Erythroblast (primary cell): ENCODE data around the gene PRAMEF8.
"Not testable (repeated sequence)": the region's sequence is repeated elsewhere in the genome, so short reads cannot be mapped to it uniquely, and the experiment has no call there.

Experiments
- DNase-seq, 2 experiments: peaks; one replicate each; lab custom pipeline; 2025; lab: John Stamatoyannopoulos, UW

PRAMEF8 gene

DNA sequence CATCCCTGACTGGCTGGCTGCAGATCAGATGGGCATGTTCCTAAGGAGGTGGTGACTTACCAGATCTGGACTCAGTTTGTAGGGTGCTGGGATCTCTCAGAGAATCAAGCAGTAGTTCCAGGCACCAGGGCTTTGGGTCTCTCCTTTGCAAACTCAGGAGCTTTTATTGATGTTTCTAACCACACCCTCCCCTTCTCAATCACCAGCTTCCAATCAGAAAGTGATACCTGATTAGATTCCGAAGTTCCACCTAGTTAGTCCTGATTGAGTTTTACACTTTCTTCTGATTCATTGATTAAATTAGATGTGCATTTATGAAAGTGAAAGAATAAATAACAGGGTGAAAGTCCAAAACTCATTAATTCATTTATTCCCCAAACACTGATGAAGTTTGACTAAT is at the start of gene PRAMEF8:
Gene PRAMEF8 (minus strand): TSS at position 101 of the 400 bp plus-strand sequence. CDS start 1,046 bp downstream, outside the sequence.
- not testable (repeated sequence) for DNase-seq

DNA sequence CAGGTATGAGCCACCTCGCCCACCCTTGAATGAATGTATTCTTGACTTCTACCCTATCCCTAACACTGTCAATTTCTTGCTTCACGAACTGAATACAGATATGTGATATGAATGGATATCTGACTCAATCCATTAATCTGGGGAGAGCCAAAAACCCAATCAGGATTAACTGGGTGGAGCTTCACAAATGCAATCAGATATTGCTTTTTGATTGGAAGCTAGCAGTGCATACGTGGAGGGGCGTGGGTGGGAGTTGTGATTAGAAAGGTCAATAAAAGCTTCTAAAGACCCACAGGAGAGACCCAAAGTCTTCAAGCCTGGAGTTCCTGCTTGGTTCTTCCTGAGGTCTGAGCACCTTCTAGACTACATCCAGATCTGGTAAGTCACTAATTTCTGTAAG is 30.3 kb upstream of the PRAMEF8 start, which contains the start of gene PRAMEF15:
Gene PRAMEF15 (plus strand): TSS at position 301 of the 400 bp plus-strand sequence. CDS start 2,827 bp downstream, outside the sequence.
- not testable (repeated sequence) for DNase-seq

GRCh38 chr1:13303239-13303638 is 18.3 kb upstream of the PRAMEF8 start, which contains the start of gene PRAMEF33:
TSS of gene PRAMEF33 (plus strand) at chr1:13303539. CDS start at chr1:13305955, 2,416 bp downstream.
- not testable (repeated sequence) for DNase-seq

- DNase-seq: not testable (repeated sequence)
These were observed 17.3 kb upstream of the PRAMEF8 start for GRCh38 chr1:13302197-13302596.

DNA sequence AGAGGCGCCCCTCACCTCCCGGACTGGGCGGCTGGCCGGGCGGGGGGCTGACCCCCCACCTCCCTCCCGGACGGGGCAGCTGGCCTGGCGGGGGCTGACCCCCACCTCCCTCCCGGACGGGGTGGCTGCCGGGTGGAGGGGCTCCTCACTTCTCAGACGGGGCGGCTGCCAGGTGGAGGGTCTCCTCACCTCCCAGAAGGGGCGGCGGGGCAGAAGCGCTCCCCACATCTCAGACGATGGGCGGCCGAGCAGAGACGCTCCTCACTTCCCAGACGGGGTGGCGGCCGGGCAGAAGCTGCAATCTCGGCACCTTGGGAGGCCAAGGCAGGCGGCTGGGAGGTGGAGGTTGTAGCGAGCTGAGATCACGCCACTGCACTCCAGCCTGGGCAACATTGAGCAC is 13.8 kb upstream of the PRAMEF8 start:
- DNase-seq: not testable (repeated sequence)

DNA sequence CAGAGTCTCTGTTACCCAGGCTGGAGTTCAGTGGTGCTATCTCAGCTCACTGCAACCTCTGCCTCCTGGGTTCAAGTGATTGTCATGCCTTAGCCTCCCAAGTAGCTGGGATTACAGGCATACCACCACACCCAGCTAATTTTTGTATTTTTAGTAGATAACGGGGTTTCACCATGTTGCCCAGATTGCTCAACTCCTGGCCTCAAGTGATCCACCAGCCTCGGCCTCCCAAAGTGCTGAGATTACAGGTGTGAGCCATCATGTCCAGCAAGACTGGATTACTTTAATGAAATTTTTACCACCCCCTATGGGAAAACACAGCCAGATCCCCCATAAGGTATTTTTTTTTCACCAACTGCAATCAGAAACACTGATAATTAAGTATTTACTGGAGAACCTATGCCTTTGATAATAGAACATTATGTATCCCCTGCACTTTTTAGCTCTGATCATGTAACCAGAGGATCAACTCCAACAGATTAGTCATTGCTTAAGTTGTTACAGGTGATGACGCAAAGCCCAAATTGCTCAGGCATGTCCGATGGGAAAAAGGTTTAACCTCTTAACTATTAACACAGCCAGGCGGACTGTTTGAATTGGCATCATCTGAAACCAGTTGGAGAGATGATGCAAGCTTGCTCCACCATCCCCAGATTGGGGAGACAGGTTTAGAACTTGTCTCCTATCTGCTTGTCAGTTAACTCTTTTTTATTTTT is 12.4 kb upstream of the PRAMEF8 start:
- DNase-seq: not testable (repeated sequence)

DNA sequence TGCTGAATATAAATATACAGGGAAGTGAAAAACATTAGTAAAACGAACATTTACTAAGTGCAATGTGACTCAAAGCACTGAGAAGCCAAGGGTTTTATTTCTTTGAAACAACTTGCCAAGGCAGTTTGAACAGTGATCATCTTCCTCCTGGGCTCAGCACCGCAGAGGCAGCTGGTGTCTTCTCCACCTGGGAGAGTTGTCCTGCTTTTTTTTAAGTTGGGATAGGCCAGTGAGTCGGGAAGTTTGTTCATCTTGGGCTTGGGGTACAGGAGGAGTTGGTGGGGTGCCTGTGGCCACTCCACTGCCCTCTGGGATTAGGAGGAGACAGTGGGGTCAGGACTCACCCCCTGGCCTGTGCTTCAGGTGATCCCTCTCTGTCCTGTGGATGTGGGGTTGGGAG is 4.1 kb upstream of the PRAMEF8 start:
- not testable (repeated sequence) for DNase-seq

DNA sequence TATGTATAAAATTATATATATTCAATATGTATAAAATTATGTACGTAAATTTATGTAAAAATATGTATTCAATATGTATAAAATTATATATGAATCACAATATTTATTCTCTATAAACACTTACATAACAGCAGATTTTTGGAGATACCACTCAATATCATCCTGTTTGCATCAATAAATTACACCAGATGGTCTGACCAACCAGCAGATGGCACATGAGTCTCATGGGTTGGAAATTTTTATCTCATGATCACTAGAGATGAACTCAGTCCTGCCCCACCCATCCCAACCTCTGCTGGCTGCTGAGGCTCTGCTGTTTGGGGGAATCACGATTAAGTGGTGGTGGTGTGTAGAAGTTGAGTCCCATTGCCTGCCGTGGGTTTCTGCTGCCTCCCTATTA is 5.3 kb downstream of the PRAMEF8 start:
- not testable (repeated sequence) for DNase-seq

DNA sequence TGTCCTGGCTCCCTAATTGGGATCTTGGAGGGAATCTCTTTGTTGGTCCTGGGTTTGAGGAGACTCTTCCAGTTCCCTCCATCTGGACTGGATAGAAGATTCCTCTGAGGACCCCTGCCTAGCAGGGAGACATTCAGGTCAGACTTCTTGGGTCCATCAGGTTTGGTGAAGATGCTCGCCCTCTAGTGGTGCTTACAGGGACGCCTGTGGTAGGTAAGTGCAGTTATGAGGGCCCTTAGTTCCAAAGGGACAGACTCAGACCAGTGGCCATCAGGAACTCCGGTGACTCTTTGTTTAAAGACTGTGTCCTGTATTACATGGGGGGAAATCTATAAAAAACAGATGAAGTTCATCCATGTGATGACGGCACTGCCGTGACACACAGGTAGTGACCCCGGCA is 7.9 kb downstream of the PRAMEF8 start:
- not testable (repeated sequence) for DNase-seq

DNA sequence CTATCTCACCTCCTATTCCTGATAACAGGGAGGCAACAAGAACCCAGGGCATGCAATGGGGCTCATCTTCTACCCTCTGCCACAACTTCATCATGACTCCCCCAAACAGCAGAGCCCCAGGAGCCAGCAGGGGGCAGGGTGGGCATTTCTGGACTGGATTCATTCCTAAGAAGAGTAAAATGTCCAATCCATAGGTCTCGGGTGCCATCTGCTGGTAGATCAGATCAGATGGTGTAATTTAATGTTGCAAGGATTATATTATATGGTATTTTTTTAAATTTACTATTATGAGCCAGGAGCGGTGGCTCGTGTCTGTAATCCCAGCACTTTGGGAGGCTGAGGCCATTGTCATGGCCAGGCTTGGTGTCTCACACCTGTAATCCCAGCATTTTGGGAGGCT is 19.8 kb downstream of the PRAMEF8 start:
- DNase-seq: not testable (repeated sequence)

DNA sequence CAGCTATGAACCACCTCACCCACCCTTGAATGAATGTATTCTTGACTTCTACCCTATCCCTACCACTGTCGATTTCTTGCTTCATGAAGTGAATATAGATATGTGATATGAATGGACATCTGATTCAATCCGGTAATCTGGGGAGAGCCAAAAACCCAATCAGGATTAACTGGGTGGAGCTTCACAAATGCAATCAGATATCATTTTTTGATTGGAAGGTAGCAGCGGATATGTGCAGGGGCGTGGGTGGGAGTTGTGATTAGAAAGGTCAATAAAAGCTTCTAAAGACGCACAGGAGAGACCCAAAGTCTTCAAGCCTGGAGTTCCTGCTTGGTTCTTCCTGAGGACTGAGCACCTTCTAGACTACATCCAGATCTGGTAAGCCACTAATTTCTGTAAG is 31.0 kb downstream of the PRAMEF8 start, which contains the start of gene PRAMEF5:
Gene PRAMEF5 (plus strand): TSS at position 301 of the 400 bp plus-strand sequence. CDS start 5,071 bp downstream, outside the sequence.
- DNase-seq: not testable (repeated sequence)

DNA sequence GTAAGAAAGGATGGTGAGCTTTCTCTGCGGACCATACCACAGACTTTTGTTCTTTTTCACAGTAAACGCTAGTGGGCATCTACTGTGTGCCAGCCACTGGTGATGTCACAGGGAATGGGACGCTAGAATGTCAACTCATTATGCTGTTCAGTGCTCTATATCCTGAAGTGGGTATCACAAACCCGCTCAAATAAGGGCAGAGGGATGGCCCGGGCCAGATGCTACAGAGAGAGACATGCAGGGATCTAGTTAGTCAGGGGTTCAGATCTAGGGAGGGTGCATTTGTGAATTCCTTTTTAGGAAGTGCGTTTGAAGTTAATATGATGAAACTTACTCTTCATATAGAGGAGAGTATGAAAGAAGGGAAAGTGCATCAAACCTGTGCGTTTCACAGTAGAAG is 37.8 kb downstream of the PRAMEF8 start:
- DNase-seq: not testable (repeated sequence)

DNA sequence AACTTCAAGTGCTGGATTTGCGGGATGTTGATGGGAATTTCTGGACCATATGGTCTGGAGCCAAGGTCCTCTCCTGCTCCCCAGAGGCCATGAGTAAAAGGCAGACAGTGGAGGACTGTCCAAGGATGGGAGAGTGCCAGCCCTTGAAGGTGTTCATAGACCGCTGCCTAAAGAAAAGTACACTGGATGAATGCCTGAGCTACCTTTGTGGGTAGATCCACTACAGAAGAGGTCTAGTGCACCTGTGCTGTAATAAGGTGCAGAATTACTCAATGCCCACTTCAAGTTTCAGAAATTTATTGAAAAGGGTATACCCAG is 38.4 kb downstream of the PRAMEF8 start:
- not testable (repeated sequence) for DNase-seq

DNA sequence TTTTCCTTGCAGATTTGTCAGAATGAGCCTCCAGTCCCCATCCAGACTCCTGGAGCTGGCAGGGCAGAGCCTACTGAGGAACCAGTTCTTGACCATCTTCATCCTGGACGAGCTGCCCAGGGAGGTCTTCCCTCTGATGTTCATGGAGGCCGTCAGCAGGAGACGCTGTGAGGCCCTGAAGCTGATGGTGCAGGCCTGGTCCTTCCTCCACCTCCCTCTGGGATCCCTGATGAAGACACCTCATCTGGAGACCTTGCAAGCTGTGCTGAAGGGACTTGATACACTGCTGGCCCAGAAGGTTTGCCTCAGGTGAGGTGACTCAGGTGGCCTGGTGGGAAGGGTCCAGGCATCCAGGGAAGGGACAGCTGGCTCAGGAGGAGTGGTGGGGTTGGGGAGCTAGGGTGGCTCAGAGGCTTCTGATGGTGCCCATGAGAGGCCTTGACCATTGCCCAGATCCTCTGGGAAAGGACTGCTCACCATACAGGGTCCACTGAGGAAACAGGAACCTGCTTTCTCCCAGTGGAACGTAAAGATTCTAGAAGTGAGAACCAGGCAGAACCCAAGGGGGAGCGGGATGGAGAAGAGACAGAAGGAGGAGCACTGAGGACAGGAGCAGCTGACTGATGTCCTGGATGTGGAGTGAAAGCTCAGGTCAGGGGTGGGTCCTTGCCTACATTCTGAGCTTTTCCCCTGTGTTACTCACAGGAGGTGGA is 38.9 kb downstream of the PRAMEF8 start:
- not testable (repeated sequence) for DNase-seq

GRCh38 chr1:13243536-13244263 is 41.2 kb downstream of the PRAMEF8 start:
- DNase-seq: not testable (repeated sequence)

DNA sequence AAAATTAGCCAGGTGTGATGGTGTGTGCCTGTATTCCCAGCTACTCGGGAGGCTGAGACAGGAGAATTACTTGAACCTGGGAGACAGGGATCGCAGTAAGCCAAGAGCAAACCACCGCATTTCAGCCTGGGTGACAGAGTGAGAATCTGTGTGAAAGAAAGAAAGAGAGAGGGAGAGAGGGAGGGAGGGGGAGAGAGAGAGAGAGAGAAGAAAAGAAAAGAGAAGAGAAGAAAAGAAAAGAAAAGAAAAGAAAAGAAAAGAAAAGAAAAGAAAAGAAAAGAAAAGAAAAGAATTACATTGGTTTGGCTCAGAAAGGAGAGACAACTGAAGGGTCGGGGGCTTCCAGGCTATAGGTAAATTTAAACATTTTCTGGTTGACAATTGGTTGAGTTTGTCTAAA is 45.3 kb downstream of the PRAMEF8 start:
- DNase-seq: not testable (repeated sequence)

- not testable (repeated sequence) for DNase-seq
These were observed 47.4 kb downstream of the PRAMEF8 start for GRCh38 chr1:13237572-13237971.

DNA sequence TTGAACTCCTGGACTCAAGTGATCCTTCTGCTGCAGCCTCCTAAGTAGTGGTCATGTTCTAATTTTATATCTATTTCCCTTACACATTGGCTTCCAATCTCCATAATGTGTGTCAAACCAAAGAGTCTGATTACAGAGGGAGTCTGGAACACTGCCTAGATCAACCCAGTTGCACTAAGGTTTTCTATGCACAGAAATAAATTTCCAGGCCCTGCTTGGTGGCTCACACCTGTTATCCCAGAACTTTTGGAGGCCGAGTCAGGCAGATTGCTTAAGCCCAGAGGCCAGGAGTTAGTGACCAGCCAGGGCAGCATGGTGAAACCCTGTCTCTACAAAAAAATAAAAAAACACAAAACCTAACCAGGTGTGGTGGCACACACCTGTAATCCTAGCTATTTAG is 50.9 kb downstream of the PRAMEF8 start:
- not testable (repeated sequence) for DNase-seq

- not testable (repeated sequence) for DNase-seq
These were observed 52.9 kb downstream of the PRAMEF8 start for GRCh38 chr1:13232056-13232455.
